Keratinocyte (primary cell): ENCODE measurements around the gene ORMDL3.

ENCODE experiments used
- EZH2 ChIP-seq: IDR thresholded peaks from one replicate; pipeline ENCODE4 v1.6.1; 2012; ENCODE audit warnings: inconsistent platforms, mild to moderate bottlenecking, low read length, moderate library complexity
- TF ChIP-seq, protein P1 (sequence below), 3 experiments: IDR thresholded peaks in 1 of 3; conservative IDR thresholded peaks in 1 of 3; optimal IDR thresholded peaks in 1 of 3; 2 replicates in 2 of 3; 3 replicates in 1 of 3; pipeline versions ENCODE3 to v1.5.1; 2011; ENCODE audit warnings: low read length in 3 of 3, mild to moderate bottlenecking in 3 of 3, moderate library complexity in 2 of 3, control low read depth in 1 of 3, inconsistent platforms in 1 of 3; ENCODE audit not compliant: insufficient read depth in 2 of 3; ENCODE audit errors: extremely low read depth in 1 of 3

GRCh38 chr17:39927101-39927928 is at the start of gene ORMDL3, which contains the start of gene LRRC3C:
- TF ChIP-seq, protein P1, sequence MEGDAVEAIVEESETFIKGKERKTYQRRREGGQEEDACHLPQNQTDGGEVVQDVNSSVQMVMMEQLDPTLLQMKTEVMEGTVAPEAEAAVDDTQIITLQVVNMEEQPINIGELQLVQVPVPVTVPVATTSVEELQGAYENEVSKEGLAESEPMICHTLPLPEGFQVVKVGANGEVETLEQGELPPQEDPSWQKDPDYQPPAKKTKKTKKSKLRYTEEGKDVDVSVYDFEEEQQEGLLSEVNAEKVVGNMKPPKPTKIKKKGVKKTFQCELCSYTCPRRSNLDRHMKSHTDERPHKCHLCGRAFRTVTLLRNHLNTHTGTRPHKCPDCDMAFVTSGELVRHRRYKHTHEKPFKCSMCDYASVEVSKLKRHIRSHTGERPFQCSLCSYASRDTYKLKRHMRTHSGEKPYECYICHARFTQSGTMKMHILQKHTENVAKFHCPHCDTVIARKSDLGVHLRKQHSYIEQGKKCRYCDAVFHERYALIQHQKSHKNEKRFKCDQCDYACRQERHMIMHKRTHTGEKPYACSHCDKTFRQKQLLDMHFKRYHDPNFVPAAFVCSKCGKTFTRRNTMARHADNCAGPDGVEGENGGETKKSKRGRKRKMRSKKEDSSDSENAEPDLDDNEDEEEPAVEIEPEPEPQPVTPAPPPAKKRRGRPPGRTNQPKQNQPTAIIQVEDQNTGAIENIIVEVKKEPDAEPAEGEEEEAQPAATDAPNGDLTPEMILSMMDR (optimal IDR thresholded peaks at IDR 0.05 in 1 of 3, IDR thresholded peaks at IDR 0.05 in 1 of 3, conservative IDR thresholded peaks at IDR 0.05 in 1 of 3; ENCODE audit: extremely low read depth in 1 of 3, insufficient read depth in 2 of 3, low read length in 3 of 3) = no peak
- no peak for TF ChIP-seq EZH2
